CMK (cell line): ENCODE results near the gene DYNLT2.

Experiments used
- DNase-seq: peaks from one replicate; pipeline ENCODE4 v3.0.0-alpha.2; 2010; ENCODE audit warnings: low read depth

DYNLT2 gene, protein sequence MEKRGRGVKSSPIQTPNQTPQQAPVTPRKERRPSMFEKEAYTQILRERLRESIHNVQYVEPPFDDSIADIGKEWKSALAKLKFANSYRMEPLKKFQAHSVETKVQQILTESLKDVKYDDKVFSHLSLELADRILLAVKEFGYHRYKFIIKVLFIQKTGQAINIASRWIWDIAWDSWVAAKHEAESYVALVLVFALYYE

DNA sequence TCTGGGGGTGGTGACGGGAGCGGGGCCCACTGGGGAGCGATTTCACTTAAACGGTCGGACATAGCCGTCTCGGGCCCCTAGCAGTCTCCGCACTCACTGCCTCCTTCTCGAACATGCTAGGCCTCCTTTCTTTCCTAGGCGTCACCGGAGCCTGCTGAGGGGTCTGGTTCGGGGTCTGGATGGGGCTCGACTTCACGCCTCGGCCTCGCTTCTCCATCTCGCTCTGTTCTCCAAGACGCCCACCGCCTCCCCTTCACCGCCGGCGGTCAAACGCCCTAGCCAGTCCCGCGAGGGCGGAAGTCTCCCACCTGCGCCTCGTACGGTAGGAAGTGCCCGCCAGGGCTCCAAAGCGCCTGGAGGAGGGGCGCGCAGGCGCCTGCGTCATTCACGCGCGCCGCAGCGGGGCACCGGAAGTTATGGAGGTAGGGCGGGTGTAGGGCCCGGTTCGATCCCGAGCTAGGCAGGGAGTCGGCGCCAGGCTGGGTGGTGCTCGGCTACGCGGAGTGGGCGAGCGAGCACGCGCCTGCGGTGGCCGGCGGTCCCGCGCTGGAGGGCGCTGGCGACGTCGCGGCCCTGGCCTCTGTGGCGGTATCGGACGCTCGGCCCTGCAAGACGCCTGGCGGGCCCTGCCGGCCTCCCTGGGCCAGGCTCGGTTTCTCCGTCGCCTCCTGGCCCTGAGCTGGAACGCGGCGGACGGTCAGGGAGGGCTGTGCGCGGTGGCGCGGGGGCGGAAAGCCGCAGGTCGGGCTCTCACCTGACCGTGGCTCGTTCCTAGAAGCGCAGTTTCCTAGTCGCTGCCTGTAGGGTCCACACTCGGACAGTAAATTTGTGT lies at the start of gene DYNLT2, which contains the start of gene ERMARD:
DYNLT2 (minus strand) TSS at position 331 of the 832 bp plus-strand sequence; CDS start at position 217, 114 bp downstream.
ERMARD (plus strand) TSS at position 381 of the 832 bp plus-strand sequence; CDS start at position 417, 36 bp downstream.
- peak; percentile 82 for DNase-seq

DNA sequence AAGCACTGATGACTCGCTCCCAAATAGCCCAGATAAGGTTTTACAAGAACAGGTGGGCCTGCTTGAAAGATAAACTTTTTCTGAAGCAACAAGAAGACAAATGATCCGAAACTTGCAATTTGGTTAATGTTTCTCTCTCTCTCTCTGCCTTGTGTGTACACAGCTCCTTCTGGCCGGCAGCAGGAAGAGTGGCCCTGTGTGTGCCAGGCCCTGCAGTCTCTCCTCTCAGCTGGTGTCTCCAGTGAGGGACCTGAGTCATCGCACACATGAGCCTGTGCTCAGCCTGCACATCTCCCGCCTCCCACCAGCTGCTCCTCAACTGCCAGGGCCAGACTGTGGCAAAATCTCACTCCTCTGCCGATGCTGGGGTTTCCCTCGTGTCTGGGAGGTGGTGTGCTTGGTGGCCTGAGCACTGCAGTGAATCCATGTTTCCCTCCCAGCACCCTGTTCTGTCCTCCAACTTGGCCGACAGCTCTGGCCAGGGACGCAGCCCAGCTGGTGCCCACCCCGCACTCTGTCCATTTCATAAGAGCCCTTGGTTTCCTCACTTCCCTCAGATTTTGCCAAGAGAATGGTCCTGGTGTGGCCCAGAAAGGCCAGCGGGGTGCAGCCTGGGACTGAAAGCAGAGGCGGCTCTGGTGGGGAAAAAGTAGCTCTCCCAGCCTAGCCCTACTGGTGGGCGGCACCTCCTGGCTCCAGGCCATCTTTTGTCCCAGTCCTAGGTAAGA lies 49.5 kb upstream of the DYNLT2 start:
- no peak for DNase-seq

DNA sequence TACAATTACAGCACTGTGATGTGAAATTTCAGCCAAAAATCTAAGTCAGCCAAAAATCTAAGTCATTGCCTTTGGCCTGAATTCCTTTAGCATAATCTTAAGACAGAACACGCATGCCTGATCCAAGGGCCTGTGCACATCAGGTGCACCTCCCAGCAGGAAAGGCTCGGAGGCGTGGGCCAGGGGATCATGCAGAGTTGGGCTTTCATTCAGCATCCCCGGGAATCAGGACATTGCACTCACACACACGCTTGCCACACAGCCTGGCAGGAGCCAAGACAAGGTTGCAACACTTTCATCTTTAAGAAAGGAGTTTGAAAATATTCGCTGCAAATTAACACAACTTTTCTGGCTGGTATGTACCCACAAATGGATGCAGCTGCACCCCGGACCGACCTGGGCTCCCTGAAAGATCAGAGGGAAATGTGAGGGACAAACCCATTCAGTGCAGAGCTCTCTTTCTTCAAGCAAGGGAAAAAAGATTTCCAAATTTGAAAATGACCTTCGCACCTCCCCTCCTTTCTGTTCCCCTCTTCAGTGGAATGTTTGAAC lies 48.8 kb upstream of the DYNLT2 start:
- no peak for DNase-seq

DNA sequence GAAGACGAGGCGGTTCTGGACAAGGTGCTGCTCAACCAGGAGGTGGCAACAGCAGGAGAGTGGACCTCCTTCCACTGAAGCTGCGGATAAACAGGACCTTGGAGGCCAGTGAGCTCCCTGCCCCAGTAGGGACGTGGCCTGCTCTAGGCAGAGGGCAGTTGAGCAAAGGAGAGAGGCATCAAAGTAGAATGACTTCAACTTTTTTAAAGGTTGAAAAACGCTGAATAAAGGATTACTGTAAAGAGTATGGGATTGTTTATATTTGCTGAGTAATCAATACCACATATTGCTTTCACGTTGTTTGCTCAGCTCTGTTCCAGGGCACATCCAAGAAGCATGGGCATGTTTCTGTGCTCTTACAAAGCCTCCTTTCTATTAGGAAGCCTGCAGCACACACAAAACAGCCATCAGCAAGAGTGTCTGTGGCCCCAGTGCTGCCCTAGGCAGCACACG lies 48.1 kb upstream of the DYNLT2 start:
- DNase-seq: no peak

DNA sequence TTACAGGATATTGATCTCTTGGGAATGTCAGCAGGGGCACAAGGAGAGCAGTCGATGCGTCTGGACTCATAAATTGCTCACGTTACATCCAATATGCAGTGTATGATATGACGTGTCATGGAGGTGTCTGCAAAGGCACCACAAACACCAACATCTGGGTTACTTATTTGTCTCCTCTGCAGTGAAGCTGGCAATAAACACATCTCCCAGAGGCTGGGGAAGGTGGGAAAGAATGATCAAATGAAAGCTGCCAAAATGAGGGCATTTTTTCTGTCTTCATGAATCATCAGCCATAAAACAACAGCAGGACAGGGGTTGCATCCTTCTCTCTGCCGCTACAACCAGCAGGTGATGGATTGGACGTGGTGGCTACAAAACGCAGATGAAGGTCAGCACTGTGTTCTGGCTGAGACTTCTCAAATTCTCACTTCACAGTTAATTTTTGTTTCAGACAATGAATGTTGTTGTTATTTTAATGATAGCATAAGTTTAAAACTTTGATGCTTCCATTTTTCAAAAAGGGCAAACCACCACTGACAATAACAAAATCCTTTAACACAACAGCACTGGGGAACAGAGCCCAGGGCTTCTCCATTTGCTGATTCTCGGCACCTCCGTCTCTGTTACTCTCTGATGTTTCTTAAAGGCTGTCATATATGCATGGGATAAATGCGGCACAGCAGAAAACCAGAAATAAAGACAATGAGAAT lies 47.5 kb upstream of the DYNLT2 start:
- no peak for DNase-seq

DNA sequence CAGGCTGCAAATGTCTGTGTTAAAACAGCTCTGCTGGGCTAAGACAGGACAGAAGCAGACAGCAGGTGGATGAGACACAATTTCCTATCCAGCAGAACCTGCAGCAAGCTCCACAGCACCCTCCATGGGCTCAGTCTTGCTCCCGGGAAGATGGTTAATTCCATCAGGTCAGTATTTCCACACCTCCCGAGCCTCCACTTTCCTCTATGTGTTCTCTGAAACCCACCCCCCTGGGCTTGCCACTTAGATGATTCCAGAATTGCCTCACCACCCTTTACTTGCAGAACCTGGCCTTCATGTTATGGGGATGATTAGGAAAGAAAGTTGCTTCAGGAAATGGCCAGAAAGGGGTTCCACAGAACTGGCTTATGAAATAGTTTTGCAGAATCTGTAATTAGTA lies 43.8 kb upstream of the DYNLT2 start:
- DNase-seq: no peak

DNA sequence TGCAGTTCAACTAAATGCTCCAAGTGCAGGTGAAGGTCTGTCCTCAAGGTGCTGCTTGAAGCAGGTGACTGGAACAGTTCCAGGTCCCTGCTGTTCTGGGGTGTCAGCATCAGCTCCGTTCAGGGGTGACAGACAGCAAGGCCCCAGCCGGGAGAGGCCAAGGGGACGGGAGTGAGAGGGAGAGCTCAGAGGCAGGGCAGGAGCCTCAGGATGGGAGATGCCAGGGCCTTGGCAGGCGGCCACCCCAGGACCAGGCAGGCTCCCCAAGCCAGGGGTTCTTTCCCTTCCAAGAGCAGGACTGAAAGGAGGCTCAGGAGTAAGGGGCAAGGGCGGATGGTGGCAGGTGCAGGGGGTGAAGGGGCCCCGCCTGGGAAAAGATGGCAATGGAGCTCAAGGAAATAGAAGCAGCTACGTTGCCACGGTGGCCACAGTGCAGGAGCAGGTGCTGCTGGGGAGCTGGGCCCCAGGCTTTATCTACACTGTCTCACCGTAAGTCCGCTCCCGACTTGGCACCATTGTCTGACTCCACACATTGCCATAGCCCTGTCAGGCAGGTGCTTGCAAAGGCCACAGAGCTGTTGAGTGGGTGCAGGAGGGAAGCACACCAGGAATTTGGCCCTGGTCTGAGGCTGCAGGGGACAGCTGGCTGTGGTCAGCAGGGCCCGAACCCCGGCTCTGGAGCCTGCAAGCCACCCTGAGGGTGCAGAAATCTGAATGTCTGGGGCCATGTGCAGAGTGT lies 43.1 kb upstream of the DYNLT2 start:
- DNase-seq: no peak

DNA sequence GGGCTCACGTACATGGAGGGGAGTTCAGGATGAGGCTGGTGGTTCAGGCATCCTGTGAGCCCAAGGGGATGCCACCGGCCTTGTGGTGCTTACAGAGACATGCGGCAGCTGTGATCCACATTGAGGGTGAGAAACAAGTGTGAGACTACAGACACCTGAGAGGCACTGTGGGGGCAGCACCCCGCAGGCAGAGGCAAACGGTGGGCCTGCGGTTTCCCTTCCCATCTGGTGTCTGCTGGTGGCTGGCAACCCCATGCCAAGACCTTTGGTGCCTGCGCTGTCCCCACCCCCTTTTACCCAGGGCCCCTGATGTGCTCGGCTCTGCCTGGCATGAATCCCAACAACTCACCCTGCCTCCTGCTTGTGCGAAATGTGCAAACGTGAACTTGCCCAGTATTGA lies 42.0 kb upstream of the DYNLT2 start:
- DNase-seq: no peak

DNA sequence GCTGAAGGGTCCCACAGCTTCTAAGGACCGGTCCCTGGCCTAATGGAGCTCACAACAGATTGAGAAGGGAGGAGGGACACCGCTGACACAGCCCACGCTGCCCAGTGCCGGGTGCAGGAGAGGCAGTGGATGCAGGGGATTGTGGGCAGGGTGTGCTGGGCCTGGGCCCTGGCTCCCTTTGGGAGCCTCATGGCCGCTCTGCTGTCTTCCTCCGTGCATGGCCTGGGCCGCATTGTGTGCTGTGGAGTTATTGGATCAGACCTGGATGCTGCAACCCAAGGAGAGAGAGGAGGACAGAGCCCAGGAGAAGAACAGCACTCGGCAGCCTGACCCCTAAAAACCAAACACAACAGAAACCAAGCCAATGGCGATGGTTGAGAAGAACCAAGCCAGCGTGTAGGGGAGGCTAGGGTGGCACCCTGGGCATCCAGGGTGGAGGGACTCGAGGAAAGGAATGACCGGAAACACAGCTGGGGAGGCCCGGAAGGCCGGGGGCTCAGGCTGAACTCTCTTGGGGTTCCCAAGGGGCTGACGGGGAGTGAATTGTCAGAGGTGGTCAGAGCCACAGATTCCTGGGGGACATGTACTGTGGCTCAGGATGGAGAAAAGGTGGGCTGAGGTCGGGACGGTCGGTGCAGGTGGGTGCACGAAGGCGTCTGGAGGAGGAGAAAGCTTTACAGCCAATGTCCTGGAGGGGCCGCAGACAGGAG lies 41.1 kb upstream of the DYNLT2 start:
- no peak for DNase-seq

DNA sequence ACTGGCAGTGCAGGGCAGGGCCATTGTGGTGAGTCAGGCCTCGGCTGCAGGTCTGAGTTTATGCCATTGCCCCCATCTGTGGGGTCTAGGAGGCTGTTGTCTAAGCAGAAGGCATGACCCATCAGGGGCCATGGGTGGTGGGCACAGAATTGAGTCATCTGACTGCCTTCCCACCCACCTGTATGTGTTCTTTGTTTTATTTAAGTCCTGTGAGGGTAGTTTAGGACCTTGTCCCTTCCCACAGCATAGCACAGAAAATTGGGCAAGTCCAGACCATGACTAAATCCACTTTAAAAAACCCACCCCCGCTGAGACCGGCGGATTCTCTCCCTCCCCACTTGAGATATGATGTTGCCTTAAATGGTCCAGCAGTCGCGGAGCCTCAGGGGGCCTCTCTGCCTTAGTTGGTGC lies 40.4 kb upstream of the DYNLT2 start:
- DNase-seq: no peak

DNA sequence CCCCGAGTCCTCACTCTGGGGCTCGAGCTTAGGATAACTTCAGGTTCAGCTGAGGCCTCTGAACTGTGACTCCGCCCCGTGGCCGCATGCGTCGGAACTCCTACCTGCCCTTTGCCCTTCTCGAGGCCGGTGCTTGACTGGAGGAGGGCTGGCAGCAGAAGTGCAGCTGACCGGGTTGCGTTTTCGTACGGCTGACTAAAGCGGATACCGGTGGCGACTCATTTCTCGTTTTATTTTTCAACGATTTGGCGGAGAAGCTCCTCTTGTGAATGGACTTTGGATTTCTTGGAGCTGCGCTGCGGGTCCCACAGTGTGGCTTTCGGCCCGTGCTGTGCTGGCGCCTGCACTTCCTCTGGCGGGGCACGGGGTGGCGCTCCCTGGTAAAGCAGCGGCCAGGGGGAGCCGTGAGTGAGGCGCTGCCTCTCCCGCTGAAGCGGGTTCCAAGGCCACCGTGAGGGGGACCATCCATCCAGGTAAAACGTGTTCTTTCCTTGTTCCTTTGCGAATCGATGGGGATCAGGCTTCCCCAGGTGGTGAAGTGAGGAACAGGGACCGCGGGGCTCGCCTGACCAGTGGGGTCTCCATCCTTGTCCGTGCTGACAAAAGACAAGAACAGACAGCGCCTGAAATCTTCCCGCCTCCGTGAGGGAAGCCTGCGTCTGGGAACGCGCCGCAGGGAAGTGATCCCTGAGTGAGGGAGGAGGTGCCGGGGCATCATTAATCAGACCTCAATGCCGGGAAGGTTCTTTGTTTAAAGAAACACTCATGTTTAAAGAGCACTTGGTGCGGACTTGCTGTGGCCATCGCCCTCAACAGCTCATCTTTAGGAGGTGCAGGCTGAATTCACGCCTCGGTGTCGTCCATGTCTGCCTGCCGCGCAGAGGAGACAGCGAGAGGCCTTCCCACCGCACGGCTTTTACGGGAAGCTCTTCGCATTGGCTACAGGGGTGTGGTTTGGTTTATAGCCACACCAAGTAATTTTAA lies 38.9 kb upstream of the DYNLT2 start:
- DNase-seq: no peak

DNA sequence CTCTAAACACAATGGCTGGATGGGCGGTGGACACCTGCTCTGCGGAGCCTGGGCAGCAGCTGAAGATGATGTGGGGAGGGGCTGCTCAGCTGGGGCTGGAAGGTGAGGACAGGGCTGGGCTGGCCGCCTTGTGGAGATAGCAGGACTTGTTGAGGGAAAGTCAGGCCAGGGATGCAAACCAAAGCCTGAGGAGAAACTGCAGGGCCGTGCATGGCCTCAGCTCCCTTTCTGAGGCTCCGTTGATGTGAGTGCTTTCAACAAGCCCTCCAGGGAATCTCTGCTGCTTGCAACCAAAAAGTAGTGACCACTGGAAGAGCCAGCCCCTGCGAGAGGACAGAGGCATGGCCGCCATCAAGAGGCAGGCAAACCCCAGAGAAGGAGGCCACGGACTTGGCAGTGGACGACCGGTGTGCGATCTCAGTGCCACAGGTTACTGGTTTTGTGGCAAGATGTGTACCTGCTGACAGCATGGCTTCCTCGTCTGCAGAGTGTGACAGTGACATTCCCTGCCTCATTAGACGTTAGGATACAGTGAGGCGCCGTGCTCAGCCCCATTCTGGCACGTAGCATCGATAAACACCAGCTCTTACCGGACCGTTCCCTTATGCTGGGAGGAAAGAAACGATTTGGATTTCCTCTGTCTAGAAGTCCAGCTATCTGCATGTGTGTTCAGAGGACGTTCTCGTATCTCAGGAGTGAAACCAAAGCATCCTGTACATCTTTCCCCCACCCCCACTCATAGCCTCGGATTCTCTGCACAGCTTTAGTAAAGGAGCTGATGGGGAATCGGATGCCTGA lies 38.0 kb upstream of the DYNLT2 start:
- no peak for DNase-seq

DNA sequence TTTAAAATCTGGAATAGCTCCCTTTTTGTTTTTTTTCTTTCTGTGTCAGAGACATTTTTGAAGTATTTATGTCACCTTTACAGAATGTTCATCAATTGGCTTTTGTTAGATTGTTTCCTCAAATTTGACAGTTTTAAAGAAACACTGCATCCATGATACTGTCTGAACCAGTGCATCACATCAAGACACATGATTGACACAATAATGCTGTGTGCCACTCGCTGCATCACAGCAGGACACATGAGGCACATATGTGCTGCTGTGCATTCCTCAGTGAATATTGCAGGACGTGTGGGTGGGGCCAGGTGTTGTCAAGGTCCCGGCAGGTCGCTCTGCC lies 37.4 kb upstream of the DYNLT2 start:
- DNase-seq: no peak

DNA sequence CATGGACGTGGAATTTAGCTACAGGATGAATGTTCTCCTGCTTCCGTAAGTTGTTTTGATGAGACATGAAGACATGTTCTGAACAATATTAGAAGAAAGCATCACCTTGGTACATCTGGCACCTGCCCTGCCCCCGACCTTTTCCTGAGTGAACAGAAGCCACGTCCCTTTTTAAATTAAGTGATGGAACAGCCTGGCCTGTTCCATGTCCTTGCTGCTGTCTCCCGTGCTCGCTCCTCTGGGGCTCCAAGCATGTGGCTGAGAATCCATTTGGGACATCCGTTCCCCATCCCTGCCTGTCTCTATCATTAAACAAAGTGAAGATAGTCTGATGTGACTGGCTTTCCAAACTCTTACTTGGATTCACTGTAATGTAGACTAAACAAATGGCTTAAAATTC lies 36.4 kb upstream of the DYNLT2 start:
- DNase-seq: no peak

DNA sequence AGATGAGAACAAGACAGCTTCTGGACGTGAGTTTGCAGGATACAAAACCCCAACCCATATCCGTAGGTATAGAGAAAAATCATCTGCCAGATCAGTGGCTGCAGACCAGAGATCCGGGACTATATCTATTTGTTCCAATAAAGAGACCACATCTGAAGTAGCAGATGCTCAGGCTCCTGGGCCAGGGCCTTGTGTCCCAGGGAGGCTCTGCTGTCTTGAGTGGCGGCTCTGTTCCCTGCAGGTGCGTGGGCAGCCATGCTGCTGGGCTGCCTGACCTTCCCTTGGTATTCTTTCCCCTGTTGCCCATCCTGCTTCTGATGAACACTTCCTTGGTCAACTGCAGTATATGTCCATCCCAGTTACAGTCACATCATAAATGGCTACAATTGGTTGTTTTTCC lies 35.0 kb upstream of the DYNLT2 start:
- no peak for DNase-seq

DNA sequence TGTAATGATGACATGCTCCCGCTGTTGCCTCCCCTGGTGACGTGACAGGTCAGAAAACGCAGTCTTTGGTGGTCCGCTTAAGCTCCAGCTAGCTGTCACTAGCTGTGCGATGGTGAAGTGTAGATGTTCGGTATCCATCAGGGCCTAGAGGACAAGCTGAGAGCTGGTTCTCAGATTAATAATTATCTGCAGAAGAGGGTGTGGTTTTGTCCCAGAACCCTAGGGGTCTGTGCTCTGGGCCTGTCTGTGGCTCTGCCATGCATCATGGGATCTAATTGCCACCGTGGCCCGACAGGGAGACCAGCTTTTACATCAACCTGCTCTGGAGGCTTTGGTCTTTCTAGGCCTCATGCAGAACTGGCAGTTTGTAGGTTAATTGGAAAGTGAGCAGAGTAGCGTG lies 34.2 kb upstream of the DYNLT2 start:
- DNase-seq: no peak

DNA sequence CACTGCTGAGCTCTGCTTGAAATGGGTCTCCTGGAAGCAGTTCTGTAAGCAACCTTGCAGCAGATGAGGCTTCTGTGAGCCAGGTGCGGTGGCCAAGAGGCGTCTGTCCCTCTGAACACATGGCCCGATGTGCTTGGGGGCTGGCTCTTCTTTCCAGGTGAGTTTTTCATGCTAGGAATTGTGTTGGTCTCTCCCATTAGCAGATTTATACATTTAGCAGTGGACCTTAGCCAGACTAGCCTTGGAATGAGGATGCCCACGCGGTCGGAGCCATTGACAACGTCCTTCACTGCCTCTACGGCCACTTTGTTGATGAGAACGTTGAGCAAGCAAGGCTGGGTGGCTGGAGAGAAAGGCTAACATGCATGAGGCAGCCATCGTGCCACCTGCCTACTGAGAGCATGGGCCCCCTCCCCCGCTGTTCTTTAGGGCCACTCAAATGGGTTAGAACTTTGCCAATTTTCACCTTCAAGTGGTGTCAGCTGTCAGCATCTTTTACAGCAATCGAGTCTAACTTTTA lies 33.5 kb upstream of the DYNLT2 start:
- DNase-seq: no peak
